DND-41 (cell line): Measurements from ENCODE around the gene DCAF5.

Experiments
- ATAC-seq: fragments of 200-7000 bp; cut with Tn5 transposase; 3 replicates; pipeline ENCODE4 v1.9.1; 2021; ENCODE audit warnings: low read depth; ENCODE audit not compliant: insufficient read depth
- DNase-seq: peaks from one replicate; pipeline ENCODE4 v3.0.0-alpha.2; 2020
- H2AFZ ChIP-seq: 2 replicates; pipeline ENCODE4 v1.6.0; 2012; ENCODE audit warnings: low read depth, low read length
- H3K27ac ChIP-seq: 2 replicates; pipeline ENCODE4 v1.5.1; 2012; ENCODE audit warnings: low read length, inconsistent platforms
- H3K27me3 ChIP-seq: fragments of 200-600 bp; sonication (generic); 2 replicates; pipeline ENCODE4 v1.6.0; 2012; ENCODE audit warnings: low read length, mild to moderate bottlenecking, inconsistent platforms; ENCODE audit not compliant: insufficient read depth, poor library complexity
- H3K36me3 ChIP-seq: 2 replicates; pipeline ENCODE4 v1.5.1; 2012; ENCODE audit warnings: low read length, inconsistent platforms; ENCODE audit not compliant: insufficient read depth
- H3K4me1 ChIP-seq: 2 replicates; pipeline ENCODE4 v1.5.1; 2012; ENCODE audit warnings: mild to moderate bottlenecking, low read length; ENCODE audit not compliant: insufficient read depth
- H3K4me2 ChIP-seq: 2 replicates; pipeline ENCODE4 v1.6.0; 2012; ENCODE audit warnings: mild to moderate bottlenecking, moderate library complexity, low read length, inconsistent platforms; ENCODE audit not compliant: insufficient read depth
- H3K4me3 ChIP-seq, 2 experiments: fragments of 200-600 bp in 1 of 2; shearing (Covaris generic) in 1 of 2; 2 replicates each; pipeline ENCODE4 v1.5.1; 2012 to 2016; ENCODE audit warnings: inconsistent platforms in 2 of 2, low read length in 2 of 2, mild to moderate bottlenecking in 2 of 2, low read depth in 1 of 2, moderate library complexity in 1 of 2
- H3K79me2 ChIP-seq: 2 replicates; pipeline ENCODE4 v1.6.0; 2012; ENCODE audit warnings: low read length, inconsistent platforms; ENCODE audit not compliant: insufficient read depth
- H3K9ac ChIP-seq: 2 replicates; pipeline ENCODE4 v1.6.0; 2012; ENCODE audit warnings: low read depth, mild to moderate bottlenecking, inconsistent platforms, low read length, moderate library complexity
- H3K9me3 ChIP-seq: 2 replicates; pipeline ENCODE4 v1.5.1; 2012; ENCODE audit warnings: low read length, moderate library complexity, mild to moderate bottlenecking, inconsistent platforms; ENCODE audit not compliant: insufficient read depth, severe bottlenecking
- H4K20me1 ChIP-seq: 2 replicates; pipeline ENCODE4 v1.6.0; 2012; ENCODE audit warnings: low read length; ENCODE audit not compliant: insufficient read depth
- EZH2 ChIP-seq: IDR thresholded peaks from 3 replicates; pipeline ENCODE4 v1.6.1; 2012; ENCODE audit warnings: borderline replicate concordance, low read depth, mild to moderate bottlenecking, moderate library complexity, low read length, inconsistent platforms; ENCODE audit not compliant: severe bottlenecking
- TF ChIP-seq, protein P1 (sequence below): IDR thresholded peaks from 2 replicates; pipeline ENCODE4 v1.5.1; 2012; ENCODE audit warnings: borderline replicate concordance, low read length, moderate library complexity, mild to moderate bottlenecking; ENCODE audit not compliant: poor library complexity, severe bottlenecking; ENCODE audit errors: extremely low read depth

Gene DCAF5

DNA sequence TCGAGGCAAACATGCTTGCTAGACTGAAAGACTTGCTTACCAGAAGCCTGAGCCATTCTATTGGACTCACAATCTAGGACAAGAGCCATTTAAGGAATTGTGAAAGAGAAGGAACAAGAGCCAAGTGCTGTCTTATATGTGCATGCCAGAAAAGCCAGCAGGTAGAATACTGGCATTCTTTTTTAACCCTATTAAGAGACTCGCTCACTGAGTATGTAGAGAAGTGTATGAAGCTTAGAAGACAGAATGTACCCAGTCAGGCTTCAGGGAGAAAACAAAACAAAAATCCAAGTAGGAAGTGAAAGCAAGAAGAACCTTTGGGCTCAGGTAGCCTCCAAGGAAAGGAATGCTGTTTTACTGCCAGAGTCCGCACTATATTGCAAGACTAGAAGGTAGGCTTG lies 65.9 kb downstream of the DCAF5 start:
- H3K27ac ChIP-seq: no peak overlapping the region
- no peaks in the 10 kb centered on the region for H4K20me1 ChIP-seq
- H3K4me3 ChIP-seq: no peak overlapping the region
- no peak overlapping the region for H2AFZ ChIP-seq
- no peak for ATAC-seq
- no peak for DNase-seq
- TF ChIP-seq EZH2: no peak
- TF ChIP-seq, protein P1, sequence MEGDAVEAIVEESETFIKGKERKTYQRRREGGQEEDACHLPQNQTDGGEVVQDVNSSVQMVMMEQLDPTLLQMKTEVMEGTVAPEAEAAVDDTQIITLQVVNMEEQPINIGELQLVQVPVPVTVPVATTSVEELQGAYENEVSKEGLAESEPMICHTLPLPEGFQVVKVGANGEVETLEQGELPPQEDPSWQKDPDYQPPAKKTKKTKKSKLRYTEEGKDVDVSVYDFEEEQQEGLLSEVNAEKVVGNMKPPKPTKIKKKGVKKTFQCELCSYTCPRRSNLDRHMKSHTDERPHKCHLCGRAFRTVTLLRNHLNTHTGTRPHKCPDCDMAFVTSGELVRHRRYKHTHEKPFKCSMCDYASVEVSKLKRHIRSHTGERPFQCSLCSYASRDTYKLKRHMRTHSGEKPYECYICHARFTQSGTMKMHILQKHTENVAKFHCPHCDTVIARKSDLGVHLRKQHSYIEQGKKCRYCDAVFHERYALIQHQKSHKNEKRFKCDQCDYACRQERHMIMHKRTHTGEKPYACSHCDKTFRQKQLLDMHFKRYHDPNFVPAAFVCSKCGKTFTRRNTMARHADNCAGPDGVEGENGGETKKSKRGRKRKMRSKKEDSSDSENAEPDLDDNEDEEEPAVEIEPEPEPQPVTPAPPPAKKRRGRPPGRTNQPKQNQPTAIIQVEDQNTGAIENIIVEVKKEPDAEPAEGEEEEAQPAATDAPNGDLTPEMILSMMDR: no peak
- no peak overlapping the region for H3K4me2 ChIP-seq
- H3K79me2 ChIP-seq: no peaks in the 10 kb centered on the region
- no peak overlapping the region for H3K9ac ChIP-seq
- H3K36me3 ChIP-seq: peaks cover 63% of the 10 kb centered on the region
- no peaks in the 10 kb centered on the region for H3K27me3 ChIP-seq
- no peaks in the 10 kb centered on the region for H3K4me1 ChIP-seq
- no peaks in the 10 kb centered on the region for H3K9me3 ChIP-seq

DNA sequence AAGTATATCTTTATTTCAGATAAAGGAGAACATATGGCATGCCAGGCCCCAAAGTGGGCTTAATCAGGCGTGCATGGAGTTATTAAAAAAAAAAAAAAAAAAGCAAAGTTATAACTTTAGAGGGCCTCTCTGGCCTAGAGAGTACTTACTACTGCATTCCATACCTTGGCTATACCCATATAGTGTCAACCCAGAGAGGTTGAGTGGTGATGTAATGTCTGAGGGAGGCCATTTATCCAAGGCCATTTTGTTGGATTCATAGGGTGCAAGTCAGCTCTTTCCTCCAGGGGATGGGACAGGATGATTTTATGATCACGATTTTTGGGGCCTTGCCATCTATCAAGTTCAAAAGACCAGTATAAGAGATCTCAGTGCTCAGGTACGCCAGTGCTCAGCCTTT lies 66.4 kb downstream of the DCAF5 start:
- no peak overlapping the region for H3K4me3 ChIP-seq
- H3K79me2 ChIP-seq: no peaks in the 10 kb centered on the region
- DNase-seq (no peak), ATAC-seq (no peak)
- no peak overlapping the region for H3K4me2 ChIP-seq
- H3K4me1 ChIP-seq: no peaks in the 10 kb centered on the region
- no peak overlapping the region for H2AFZ ChIP-seq
- no peaks in the 10 kb centered on the region for H3K27me3 ChIP-seq
- H4K20me1 ChIP-seq: no peaks in the 10 kb centered on the region
- H3K9ac ChIP-seq: no peak overlapping the region
- H3K27ac ChIP-seq: no peak overlapping the region
- peaks cover 64% of the 10 kb centered on the region for H3K36me3 ChIP-seq
- TF ChIP-seq EZH2: no peak
- TF ChIP-seq, protein P1: no peak
- H3K9me3 ChIP-seq: no peaks in the 10 kb centered on the region

DNA sequence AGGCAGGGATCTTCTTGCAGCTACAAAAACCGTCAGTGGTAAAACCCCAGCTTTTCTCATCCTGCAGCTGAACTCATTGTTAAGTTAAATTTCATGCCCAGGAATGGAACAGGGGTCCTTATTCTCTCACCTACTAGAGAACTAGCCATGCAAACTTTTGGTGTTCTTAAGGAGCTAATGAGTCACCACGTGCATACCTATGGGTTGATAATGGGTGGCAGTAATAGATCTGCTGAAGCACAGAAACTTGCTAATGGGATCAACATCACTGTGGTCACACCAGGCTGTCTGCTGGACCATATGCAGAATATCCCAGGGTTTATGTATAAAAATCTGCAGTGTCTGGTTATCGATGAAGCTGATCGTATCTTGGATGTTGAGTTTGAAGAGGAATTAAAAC lies 68.9 kb downstream of the DCAF5 start:
- H3K4me2 ChIP-seq: no peak overlapping the region
- no peaks in the 10 kb centered on the region for H3K27me3 ChIP-seq
- no peaks in the 10 kb centered on the region for H3K4me1 ChIP-seq
- H2AFZ ChIP-seq: no peak overlapping the region
- no peaks in the 10 kb centered on the region for H3K79me2 ChIP-seq
- H3K9ac ChIP-seq: no peak overlapping the region
- ATAC-seq (no peak), DNase-seq (no peak)
- TF ChIP-seq, protein P1: no peak
- no peak for TF ChIP-seq EZH2
- no peaks in the 10 kb centered on the region for H4K20me1 ChIP-seq
- H3K4me3 ChIP-seq: no peak overlapping the region
- H3K36me3 ChIP-seq: peaks cover 49% of the 10 kb centered on the region
- H3K27ac ChIP-seq: no peak overlapping the region
- no peaks in the 10 kb centered on the region for H3K9me3 ChIP-seq

DNA sequence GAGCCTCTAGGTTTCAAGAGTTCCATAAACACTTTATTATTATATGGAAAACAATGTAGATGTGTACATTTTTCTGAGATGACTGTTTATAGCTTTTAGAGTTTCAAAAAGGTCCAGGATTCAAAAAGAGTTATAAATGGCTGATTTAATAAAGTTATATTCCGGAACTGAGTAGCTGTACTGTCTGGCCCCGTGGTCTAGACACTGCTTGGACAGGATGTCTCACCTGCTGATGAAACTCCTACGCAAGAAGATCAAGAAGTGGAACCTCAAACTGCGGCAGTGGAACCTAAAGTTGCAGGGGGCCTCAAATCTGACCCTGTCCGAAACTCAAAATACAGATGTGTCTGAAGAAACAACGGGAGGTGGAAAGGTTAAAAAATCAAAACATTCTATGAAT lies 69.7 kb downstream of the DCAF5 start:
- TF ChIP-seq, protein P1: no peak
- no peak for TF ChIP-seq EZH2

More for the DNA sequence above, 69.7 kb downstream of the DCAF5 start:
- H3K79me2 ChIP-seq: no peaks in the 10 kb centered on the region
- no peak for DNase-seq
- H3K4me3 ChIP-seq: no peak overlapping the region
- H3K36me3 ChIP-seq: peaks cover 42% of the 10 kb centered on the region
- no peak for ATAC-seq
- no peak overlapping the region for H3K27ac ChIP-seq
- no peaks in the 10 kb centered on the region for H3K4me1 ChIP-seq
- H2AFZ ChIP-seq: no peak overlapping the region
- H3K9ac ChIP-seq: no peak overlapping the region
- H3K4me2 ChIP-seq: no peak overlapping the region
- no peaks in the 10 kb centered on the region for H3K9me3 ChIP-seq
- H3K27me3 ChIP-seq: no peaks in the 10 kb centered on the region
- H4K20me1 ChIP-seq: no peaks in the 10 kb centered on the region
